Measurements from ENCODE around the gene RAB28. TPM values are rescaled to one million over a fixed set of nuclear protein-coding genes. Genes with fewer than 3 reads are reported as not detected.

The RAB28 gene
- 10 to 100 TPM; 16.5 to 18.8 TPM for total RNA-seq

- peaks cover 13% of the 10 kb centered on the region for H3K27me3 Mint-ChIP-seq
- H3K9me3 Mint-ChIP-seq: no peaks in the 10 kb centered on the region
- peak within 1 kb of the TSS; percentile 96 for H3K27ac Mint-ChIP-seq
- CTCF ChIA-PET: no interaction called here
- H3K4me1 Mint-ChIP-seq (ENCODE audit: low read depth): peaks cover 22% of the 10 kb centered on the region
- peak within 1 kb of the TSS; percentile 84 for H3K4me3 Mint-ChIP-seq
- H3K36me3 Mint-ChIP-seq: no peaks in the 10 kb centered on the region
- intact Hi-C loops (cut with micrococcal nuclease): loop anchor here (1.0 to 5.0 kb wide), 5 partner anchors 8 to 1518 kb away; partner anchors contain the start of genes BOD1L1 and CPEB2
- POLR2A ChIA-PET: no interaction called here
- DNase-seq: peak; percentile 94
Measured at GRCh38 chr4:13484122-13484748, at the start of gene RAB28. RAB28 (minus strand) TSS chr4:13484340.

GRCh38 chr4:13531625-13531998 lies 47.5 kb upstream of the RAB28 start:
- intact Hi-C loops (cut with micrococcal nuclease): no loop called here
- Mint-ChIP-seq H3K9me3 (no peaks in the 10 kb centered on the region), H3K36me3 (peaks cover 5% of the 10 kb centered on the region), H3K4me1 (ENCODE audit: low read depth) (peaks cover 22% of the 10 kb centered on the region), H3K27me3 (peaks cover 82% of the 10 kb centered on the region), H3K4me3 (no peak overlapping the region), H3K27ac (no peak overlapping the region)
- ChIA-PET CTCF (interaction anchor here (1.4 kb wide), 1 partner anchor 17 kb away, joined by 4 read pairs; no protein-coding TSS in a partner anchor), POLR2A (interaction anchor here (1.0 kb wide), 1 partner anchor 11 kb away, joined by 3 read pairs; no protein-coding TSS in a partner anchor)
- no peak for DNase-seq

DNA sequence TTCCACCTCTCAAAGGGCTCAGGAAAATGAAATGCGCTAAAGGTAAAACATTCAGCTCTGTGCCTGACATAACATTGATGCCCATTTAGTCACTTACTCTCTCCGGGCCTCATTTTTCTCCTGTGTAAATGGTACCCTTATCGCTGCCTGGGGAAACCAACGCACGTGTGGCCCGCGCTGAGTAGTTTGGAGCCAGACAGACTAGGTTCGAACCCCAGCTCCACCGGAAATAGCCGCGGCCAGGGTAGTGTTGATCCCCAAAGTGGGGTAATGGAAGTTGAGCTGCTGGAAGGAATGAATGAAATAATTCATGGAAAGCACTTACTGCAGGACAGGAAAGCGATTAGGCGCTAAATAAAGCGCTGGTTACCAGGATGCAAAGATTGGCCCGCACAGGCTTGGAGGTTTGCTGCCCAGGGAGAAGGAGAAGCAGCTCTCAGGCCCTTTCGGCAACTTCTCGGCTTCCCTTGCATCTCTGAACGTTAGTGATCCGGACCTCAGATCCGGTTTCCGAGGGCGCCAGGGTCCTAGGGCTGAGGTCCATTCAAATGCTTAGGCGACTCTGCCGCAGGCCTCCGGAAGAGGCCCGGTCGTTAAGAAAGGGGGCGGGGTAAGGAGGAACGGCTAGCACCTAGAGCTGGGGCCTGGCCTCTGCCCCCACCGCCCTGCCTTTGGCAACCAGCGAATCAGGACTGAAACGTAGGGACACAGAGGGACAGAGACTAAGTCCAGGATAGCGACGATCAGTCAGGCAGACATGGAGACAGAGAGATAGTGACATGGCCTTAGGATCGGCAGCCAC lies 46.9 kb upstream of the RAB28 start:
- H3K27me3 Mint-ChIP-seq: peaks cover 82% of the 10 kb centered on the region
- no peak overlapping the region for H3K4me3 Mint-ChIP-seq
- peaks cover 3% of the 10 kb centered on the region for H3K36me3 Mint-ChIP-seq
- ChIA-PET CTCF (interaction anchor here (1.4 to 3.8 kb wide), 2 partner anchors 10 to 17 kb away, joined by 4 to 12 read pairs; no protein-coding TSS in a partner anchor), POLR2A (no interaction called here)
- DNase-seq: no peak
- H3K27ac Mint-ChIP-seq: no peak overlapping the region
- H3K9me3 Mint-ChIP-seq: no peaks in the 10 kb centered on the region
- intact Hi-C loops (cut with micrococcal nuclease): no loop called here
- H3K4me1 Mint-ChIP-seq (ENCODE audit: low read depth): peaks cover 22% of the 10 kb centered on the region

GRCh38 chr4:13529128-13529919 lies 45.2 kb upstream of the RAB28 start:
- ChIA-PET POLR2A (no interaction called here), CTCF (interaction anchor here (3.8 kb wide), 1 partner anchor 12 kb away, joined by 12 read pairs; no protein-coding TSS in a partner anchor)
- peaks cover 82% of the 10 kb centered on the region for H3K27me3 Mint-ChIP-seq
- intact Hi-C loops (cut with micrococcal nuclease): loop anchor here (2.0 kb wide), 1 partner anchor 45 kb away; the partner anchor contains the start of gene RAB28
- H3K9me3 Mint-ChIP-seq: peaks cover 4% of the 10 kb centered on the region
- no peak overlapping the region for H3K4me3 Mint-ChIP-seq
- H3K36me3 Mint-ChIP-seq: peaks cover 3% of the 10 kb centered on the region
- no peak for DNase-seq
- H3K27ac Mint-ChIP-seq: no peak overlapping the region
- H3K4me1 Mint-ChIP-seq (ENCODE audit: low read depth): peaks cover 22% of the 10 kb centered on the region

GRCh38 chr4:13528821-13529127 lies 44.6 kb upstream of the RAB28 start:
- no peak overlapping the region for H3K27ac Mint-ChIP-seq
- H3K9me3 Mint-ChIP-seq: peaks cover 10% of the 10 kb centered on the region
- CTCF ChIA-PET: interaction anchor here (3.8 kb wide), 1 partner anchor 13 kb away, joined by 12 read pairs; no protein-coding TSS in a partner anchor
- no peak overlapping the region for H3K4me3 Mint-ChIP-seq
- intact Hi-C loops (cut with micrococcal nuclease): loop anchor here (1.0 to 2.0 kb wide), 2 partner anchors 17 to 44 kb away; partner anchors contain the start of gene RAB28
- peaks cover 20% of the 10 kb centered on the region for H3K4me1 Mint-ChIP-seq (ENCODE audit: low read depth)
- POLR2A ChIA-PET: no interaction called here
- no peak for DNase-seq
- H3K27me3 Mint-ChIP-seq: peaks cover 82% of the 10 kb centered on the region
- H3K36me3 Mint-ChIP-seq: peaks cover 3% of the 10 kb centered on the region

DNA sequence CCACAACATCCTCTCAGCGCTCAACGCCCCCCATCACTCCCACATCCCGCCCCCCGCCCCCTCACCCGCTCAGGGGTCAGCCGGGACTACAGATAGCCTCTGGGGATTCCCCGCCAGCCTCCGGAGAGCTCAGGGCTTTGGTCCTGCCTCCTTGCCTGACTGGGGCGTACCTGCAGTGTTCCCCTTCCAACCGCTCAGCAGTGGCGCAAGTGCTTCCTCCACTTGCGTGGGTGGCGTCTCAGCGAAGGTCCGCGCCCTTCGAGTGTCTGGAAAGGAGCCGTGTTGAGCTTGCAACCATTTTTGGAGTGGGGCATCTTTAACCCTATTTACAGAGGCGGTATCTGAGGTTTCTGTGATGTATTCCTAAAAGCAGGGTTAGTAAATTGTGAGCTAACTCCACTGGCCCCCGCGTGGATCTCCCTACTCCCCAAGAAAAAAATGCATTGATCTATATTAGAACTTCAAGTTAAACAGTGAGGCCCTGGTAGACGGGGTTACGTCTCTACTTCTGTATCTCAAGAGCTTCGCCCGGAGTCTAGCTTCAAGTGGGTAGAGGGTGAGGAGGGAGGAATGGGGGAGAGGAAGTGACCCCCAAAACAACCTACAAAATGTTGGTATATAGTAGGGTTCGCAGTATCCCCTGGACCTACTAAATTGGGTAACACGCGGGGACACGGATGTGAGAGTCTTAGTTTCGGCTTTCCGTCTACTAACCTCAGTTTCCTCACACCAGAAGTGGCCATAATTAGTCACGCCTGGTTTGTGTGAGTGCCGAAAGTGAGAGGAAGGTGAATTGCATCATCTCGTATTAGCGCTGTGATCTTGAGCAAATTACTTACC lies 44.1 kb upstream of the RAB28 start:
- H3K36me3 Mint-ChIP-seq: peaks cover 3% of the 10 kb centered on the region
- intact Hi-C loops (cut with micrococcal nuclease): loop anchor here (1.0 to 2.0 kb wide), 2 partner anchors 17 to 43 kb away; partner anchors contain the start of gene RAB28
- peak overlapping the region; percentile 47 for H3K4me3 Mint-ChIP-seq
- H3K4me1 Mint-ChIP-seq (ENCODE audit: low read depth): peaks cover 23% of the 10 kb centered on the region
- DNase-seq: peak; percentile 55
- CTCF ChIA-PET: interaction anchor here (1.0 to 3.8 kb wide), 3 partner anchors 13 to 20 kb away, joined by 3 to 12 read pairs (median 3); partner anchors contain the start of gene NKX3-2
- peaks cover 10% of the 10 kb centered on the region for H3K9me3 Mint-ChIP-seq
- POLR2A ChIA-PET: no interaction called here
- peaks cover 81% of the 10 kb centered on the region for H3K27me3 Mint-ChIP-seq
- H3K27ac Mint-ChIP-seq: no peak overlapping the region

DNA sequence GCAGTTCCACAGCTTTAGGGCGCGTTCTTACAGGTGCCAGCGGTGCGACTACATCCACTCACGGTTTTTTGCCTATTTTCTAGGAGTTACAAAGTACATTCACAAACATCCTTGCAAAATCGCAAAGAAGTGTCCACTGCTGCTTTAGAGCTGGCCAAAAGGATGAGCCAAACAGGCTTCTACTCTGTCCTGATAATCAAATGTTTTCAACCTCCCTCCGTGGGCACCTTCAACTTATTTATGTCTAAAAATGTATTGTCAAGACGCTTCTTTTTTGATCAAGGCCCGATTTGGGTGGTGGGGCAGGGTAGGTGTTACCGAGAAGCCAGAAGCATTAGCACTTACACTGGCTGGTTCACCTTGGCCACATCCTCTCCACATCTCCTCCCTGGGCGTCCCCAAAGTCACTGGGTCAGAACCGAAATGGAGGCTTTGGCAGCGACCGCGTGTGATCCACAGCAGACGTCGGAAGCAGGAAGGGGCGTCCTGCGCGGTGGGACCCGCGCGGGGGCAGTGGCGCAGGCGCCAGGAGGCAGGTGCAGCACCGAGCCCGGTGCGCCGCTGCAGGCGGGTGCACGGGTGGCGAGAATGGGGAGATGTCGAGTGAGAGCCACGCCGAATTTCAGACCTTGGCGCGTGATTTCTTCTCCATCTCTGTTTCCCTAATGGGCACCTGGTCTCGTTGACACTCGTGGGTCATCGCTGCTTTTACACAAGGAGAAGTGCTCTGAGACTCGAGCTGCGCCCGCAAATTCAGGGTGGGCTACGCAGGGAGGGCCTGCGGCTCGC lies 43.2 kb upstream of the RAB28 start:
- DNase-seq: no peak
- H3K4me1 Mint-ChIP-seq (ENCODE audit: low read depth): peaks cover 26% of the 10 kb centered on the region
- H3K4me3 Mint-ChIP-seq: no peak overlapping the region
- intact Hi-C loops (cut with micrococcal nuclease): no loop called here
- H3K36me3 Mint-ChIP-seq: peaks cover 6% of the 10 kb centered on the region
- no peak overlapping the region for H3K27ac Mint-ChIP-seq
- ChIA-PET CTCF (interaction anchor here (1.0 to 3.8 kb wide), 3 partner anchors 14 to 21 kb away, joined by 3 to 12 read pairs (median 3); partner anchors contain the start of gene NKX3-2), POLR2A (no interaction called here)
- peaks cover 10% of the 10 kb centered on the region for H3K9me3 Mint-ChIP-seq
- peaks cover 86% of the 10 kb centered on the region for H3K27me3 Mint-ChIP-seq

DNA sequence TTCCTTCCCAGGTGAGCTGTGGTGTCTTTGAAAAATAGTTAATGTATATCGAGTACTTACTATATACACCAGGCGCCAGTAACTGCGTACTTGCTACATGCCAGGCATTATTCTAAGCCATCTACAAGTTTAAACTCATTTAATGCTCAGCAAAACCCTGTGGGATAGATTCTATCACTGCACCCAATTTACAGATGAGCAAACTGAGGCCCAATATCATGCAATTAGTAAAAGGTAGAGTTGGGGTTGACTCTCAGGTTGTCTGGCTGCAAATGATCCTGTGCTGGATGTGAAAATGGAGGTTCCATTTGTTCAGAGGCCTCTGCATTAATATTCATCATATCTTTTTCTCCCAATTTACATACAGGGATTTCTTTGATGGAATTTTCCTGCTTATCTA lies 42.5 kb upstream of the RAB28 start:
- ChIA-PET CTCF (interaction anchor here (1.0 to 1.3 kb wide), 3 partner anchors 17 to 21 kb away, joined by 3 to 4 read pairs (median 4); partner anchors contain the start of gene NKX3-2), POLR2A (no interaction called here)
- Mint-ChIP-seq H3K4me1 (ENCODE audit: low read depth) (peaks cover 26% of the 10 kb centered on the region), H3K4me3 (no peak overlapping the region), H3K36me3 (peaks cover 6% of the 10 kb centered on the region), H3K9me3 (peaks cover 10% of the 10 kb centered on the region), H3K27me3 (peaks cover 89% of the 10 kb centered on the region), H3K27ac (no peak overlapping the region)
- DNase-seq: no peak
- intact Hi-C loops (cut with micrococcal nuclease): no loop called here

DNA sequence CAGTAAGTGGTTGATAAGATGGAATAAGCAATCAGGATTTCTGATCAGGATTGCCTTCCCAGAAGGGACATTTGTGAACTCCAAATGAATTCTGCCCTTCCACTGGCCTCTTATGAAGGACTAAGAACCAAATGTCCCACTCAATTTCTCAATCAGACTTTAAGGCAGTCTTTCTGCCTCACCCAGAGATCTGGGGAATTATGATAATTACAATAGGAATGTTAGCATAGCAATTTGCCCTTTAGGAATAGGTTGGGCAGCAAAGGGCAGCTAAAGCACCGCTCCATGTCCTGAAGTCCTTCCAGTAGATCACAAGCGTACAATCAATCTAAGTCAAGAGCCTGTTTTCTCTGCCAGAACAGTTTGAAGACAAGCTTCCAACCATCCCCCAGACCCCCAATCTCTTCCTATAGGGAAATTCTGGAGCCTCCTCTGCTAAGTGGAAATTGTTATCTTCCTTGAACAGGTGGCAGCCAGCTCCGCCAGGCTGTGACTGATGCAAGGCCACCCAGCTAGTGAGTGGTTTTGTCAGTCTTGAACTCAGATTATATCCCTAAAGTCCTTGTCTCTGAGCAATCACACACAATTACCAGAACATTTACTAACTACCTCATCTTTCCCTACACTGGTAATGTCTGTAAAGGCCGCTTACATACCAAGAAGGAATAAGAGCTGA lies 41.6 kb upstream of the RAB28 start:
- no peak overlapping the region for H3K4me3 Mint-ChIP-seq
- peaks cover 6% of the 10 kb centered on the region for H3K36me3 Mint-ChIP-seq
- DNase-seq: no peak
- no peak overlapping the region for H3K27ac Mint-ChIP-seq
- H3K27me3 Mint-ChIP-seq: peaks cover 86% of the 10 kb centered on the region
- H3K9me3 Mint-ChIP-seq: peaks cover 10% of the 10 kb centered on the region
- POLR2A ChIA-PET: interaction anchor here (2.1 kb wide), 1 partner anchor 17 kb away, joined by 8 read pairs; no protein-coding TSS in a partner anchor
- CTCF ChIA-PET: interaction anchor here (1.0 to 1.3 kb wide), 2 partner anchors 18 to 22 kb away, joined by 4 read pairs; partner anchors contain the start of gene NKX3-2
- peaks cover 24% of the 10 kb centered on the region for H3K4me1 Mint-ChIP-seq (ENCODE audit: low read depth)
- intact Hi-C loops (cut with micrococcal nuclease): no loop called here
